Activated CD4-positive, alpha-beta T cell treated with anti-CD3 and anti-CD28 coated beads for 1 hour (primary cell): Measurements from ENCODE around the gene ANKDD1B.
"Not testable (repeated sequence)": the region's sequence is repeated elsewhere in the genome, so short reads cannot be mapped to it uniquely, and the experiment has no call there.

Experiments used
- DNase-seq: peaks from one replicate; pipeline ENCODE4 v3.0.0-alpha.2; 2020

Gene ANKDD1B

DNA sequence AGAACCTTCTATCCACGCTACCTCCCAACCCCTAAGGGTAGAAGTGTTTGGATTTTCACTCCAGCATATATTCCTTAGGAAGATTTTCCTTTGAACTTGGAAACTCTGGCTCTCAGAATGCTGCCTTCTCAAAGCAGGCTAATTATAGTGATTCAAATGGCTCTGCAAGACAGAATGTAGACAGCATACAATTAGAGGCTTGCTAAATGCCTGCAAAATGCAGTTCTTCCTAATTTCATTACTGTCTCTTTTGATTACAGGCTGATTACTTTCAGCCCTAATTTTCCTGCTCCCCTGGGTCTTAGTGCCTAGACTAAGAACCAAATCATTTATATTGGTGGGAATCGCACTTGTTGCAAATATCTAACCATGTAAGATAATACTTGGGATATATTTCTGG, 50.8 kb downstream of the ANKDD1B start:
- no peak for DNase-seq

DNA sequence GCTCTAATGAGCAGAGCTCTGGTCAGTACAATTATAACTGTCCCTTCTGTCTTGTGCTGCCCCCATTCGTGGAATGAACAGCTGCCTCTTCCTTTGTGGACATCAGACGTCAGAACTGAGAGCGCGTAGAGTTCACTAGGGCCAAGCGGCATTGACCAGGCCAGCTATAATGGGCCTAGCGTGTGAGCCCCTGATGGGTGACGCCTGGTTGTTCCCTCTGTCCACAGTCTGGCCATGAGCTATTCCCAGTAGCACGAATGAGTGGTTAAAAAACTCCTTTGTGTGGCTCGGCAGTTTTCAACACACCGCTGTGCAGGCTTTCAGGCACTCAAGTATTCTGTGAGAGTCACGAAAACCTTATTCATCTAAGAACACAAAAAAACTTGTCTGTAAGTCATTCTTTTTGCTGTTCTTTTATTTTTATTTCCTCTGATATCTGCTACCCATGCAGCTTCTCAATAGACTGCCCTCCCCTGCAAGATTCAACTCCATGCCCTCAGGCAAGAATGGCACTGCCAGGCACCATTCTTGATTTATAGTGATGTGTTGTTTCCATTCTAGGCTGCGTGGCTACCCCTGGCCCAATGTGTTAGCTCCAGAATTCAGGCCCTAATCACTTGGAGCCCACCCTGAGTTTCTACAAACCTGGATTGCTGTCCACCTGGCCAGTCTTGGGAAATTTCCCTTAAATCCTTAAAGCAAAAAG, 52.5 kb downstream of the ANKDD1B start:
- DNase-seq, result no peak

DNA sequence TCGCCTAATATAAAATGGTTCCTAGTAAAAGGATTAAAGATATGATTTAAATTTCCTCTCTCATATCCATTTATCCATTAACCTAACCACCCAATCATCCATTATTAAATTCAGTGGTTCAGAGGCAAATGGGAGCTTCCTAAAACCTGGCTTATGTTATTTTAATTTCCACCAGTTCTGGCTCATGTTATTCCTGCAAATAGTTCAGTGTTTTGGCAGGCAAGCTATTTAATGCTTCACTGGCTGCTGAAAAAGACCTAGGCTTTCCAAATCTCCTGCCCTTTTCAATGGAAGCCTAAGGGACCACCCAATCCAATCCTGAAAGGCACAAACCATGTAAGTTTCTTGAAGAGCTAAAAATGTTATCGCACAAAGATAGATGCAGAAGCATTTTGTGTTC, 53.7 kb downstream of the ANKDD1B start:
- DNase-seq, result no peak

DNA sequence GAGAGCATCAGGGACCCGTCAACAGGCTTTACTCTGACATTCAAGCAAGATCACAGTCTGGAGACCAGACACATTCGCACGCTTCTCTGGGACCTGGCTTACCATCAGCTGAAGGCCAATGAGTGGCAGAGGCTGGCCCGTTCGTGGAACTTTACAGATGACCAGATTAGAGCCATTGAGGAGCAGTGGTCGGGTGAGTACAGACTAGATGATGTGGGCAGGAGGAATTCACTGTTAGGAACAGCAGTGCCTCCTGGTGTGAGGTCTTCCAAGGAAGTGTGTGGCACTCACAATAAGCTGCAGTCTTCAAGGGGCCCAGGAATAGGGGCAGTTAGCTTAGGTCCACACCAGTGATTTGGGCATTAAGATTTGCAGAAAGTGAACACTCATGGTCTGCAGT, 55.5 kb downstream of the ANKDD1B start:
- DNase-seq, result no peak

DNA sequence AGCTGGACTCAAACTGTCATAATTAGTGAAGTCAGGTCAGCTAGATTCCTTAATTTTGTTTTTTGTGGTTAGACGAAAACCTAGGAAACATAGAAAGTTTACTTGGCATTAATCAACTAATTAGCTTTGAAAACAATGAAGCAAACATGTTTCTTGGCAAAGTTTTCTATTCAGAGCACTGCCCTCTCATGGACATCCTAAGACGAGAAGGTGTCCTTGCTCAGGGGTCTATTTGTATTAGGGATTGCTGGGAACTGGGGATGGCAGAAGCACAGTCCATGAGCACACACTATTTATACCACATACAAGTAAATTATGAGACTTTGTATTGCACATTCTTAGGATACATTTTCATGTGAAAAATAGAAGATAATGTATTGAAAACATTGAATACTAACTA, 56.3 kb downstream of the ANKDD1B start:
- DNase-seq, result no peak

DNA sequence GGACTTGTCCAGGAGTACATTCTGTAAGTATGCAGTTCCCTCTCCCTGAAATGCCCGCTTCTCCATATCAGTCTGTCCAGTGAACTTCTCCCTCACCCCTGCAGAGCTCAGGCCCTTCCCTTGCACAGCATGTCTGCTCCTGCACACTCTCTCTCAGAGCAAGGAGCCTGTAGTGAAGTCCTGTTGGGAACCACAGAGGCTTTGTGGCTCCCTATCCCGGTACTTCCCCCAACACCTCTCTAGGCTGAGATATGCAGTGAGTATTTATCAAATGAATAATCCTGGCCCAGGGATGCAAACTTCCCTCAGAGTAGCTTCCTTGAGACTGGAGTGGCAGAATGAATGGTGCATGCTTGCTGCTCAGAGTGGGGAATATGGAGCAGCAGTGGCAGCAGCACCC, 57.2 kb downstream of the ANKDD1B start:
- DNase-seq, result no peak

DNA sequence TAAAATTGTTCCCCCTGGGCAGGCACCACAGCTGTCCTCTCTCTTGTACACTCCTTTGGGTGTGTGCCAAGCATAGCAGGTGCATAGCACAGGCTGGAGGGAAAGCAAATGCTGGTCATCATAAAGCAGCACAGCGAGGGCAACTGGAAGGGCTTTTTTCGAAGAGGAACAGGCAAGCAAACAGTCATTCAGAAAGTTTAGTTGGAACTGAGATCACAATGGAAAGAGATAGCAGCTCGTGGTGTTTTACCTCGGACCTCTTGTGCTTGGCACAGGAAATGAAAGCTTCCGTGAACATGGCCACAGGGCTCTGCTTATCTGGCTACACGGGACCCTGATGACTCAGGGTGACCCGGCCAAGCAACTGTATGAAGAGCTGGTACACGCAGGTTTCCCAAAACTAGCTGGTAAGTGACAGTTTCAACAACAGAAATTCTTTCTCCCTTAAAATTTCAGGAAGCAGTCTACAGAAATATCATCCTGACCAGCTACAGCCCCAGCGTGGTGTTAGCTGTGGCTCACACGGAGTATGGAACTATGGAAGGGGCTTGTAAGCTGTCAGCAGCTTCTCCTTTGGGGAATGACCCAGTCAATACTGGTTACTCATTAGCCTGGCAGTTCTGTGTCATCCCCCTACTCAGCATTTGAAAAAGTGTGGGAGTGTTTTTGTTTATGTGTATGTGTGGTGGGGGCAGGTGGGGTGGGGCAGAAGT, 57.9 kb downstream of the ANKDD1B start:
- peak; percentile 15 for DNase-seq

DNA sequence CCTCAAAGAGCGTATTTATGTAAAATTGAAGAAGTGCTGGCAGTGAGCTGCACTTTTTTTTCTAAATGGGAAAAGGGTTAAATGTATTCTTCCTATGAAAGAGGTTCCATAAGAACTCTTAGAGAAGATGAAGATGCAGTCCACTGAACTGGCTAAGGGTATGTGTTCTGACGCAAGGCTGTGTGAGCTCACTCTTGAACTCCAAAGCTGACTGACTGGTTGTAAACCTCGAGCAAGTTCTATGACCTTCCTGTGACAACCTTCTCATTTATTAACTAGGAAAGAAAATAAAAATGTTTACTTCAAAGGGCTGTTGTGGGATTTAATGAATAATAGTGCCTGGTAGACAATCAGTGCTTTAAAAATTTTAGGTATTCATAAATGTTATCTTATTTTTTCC, 59.3 kb downstream of the ANKDD1B start:
- no peak for DNase-seq

DNA sequence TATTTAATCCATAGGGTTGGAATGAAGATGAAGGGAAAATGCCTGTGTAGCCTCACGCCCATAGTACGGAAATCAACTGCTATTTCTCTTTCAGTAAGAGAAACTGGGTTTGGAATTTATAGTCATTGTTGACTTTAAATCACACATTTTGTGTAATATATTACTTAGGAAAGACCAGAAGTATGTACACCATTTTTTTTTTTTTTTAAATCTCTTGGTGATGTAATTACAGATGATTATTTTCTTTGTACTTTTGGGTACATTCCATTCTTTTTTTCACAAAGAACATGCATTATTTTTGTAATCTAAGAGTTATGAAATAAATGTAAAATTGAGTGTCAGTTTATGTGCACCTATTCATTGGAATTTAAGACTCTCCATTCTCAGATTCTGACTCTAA, 60.3 kb downstream of the ANKDD1B start:
- no peak for DNase-seq

DNA sequence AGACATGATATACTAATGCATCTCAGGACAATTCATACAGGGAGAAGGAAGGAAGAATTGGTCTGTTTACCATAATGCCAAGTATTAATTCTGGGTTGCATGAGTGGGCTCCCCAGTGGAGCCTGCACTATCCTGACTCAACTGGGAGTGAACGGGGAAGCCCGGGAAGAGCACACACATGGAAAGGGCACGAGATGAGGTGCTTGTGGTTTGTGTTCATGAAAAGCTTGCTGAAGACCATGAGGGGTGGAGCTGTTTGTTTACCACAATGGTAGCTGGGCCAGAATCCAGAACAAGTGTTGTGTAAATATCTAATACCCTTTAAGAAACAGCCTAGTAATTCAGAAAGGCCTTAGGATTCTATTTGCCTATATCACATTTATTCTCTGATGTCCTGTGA, 61.4 kb downstream of the ANKDD1B start:
- no peak for DNase-seq

DNA sequence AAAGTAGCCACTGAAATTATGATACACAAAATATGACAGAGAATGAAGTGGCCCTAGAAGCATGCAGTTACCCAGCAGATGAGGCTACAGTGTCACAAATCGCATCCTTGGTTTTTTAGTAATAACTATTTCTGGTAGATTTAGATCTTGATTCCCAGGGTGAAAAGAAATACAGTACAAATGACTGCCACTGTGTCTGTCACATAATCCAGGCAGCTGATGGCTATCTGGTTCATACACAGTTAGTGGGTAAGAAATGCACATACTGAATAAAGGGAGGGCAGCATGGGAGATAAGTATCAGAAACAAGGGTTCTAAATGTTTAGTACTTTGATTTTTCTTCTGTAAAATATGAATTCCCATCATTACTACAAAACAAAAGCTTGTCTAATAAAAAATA, 64.5 kb downstream of the ANKDD1B start:
- no peak for DNase-seq

DNA sequence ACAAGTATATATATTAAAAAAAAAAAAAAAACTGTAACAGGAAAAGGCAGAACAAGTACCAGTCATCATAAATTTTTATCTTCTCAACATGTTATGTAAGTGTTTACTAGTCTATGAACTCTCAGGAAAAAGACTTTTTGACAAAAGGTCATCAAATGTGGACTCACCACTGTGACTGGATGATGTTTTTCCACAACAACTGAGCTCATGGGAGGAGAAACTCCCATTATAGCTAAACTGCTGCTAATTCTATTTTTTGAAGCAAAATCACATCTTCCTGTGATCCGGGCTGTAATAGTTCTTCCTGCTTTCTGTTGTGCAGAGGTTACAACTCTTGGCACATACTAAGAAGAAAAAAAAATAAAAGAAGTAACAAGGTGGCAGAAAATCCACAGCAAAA, 66.4 kb downstream of the ANKDD1B start:
- DNase-seq, result no peak

DNA sequence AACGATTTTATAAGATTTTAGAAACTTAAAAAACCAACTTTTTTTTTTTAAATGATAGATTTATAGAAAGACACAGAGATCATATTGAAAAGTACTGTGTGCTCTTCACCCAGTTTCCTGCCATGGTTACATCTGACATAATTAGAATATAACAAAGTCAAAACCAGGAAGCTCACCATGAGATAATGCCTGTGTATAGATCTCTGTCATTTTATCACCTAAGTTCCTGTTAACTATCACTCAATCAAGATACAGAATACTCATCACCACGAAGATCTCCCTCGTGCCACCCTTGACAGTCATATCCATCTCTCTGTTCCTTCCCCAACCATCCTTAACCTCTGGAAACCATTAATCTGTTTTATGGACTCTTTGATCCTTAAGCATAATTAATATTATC, 66.9 kb downstream of the ANKDD1B start:
- DNase-seq, result no peak

DNA sequence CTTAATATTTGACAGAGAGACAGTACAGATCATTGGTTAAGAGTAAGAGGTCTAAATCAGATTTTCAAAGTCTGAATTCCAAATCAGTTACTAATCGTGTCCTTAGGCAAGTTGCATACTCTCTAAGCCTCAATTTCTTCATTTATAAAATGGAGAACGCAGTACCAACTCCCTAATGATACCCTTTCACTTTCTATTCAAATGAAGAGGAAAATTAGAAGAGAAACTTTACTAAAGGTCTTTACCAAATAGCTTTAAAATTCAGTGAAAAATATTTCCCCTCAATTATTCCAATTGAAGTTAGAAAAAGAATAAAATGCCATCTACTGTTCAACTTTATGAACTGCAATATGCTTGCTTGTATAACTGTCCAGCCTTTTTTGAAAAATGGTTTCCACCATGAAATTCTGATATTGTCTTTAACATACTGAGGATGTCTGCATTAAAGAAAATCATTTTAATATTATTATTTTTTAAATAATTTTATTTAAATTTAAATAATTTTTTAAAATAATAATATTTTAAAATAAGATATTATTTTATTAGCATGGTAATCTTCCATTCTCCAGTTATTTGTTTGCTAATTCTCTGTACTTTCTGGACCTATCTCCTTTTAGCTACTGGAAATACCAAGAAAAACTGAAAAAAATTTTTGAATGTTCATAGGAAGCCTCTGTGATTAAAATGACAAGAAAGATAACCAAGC, 70.0 kb downstream of the ANKDD1B start:
- no peak for DNase-seq

DNA sequence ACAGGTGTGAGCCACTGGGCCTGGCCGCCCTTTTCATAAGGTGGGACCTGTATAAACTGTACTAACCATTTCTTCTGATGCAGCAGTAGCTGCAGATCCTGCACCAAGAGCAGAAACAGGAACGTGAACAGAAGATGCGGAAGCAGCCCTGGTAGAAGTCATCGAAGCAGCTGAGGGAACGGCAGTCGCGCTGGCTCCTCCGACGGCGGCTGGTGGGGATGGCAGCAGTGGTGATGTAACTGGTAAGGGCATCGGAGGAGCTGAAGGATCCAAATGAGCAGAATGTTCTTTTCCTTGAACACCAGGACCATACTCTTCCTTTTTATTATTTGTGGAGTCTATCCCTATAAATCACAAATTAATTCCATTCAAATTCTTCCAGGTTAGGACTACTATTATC, 73.9 kb downstream of the ANKDD1B start:
- no peak for DNase-seq

DNA sequence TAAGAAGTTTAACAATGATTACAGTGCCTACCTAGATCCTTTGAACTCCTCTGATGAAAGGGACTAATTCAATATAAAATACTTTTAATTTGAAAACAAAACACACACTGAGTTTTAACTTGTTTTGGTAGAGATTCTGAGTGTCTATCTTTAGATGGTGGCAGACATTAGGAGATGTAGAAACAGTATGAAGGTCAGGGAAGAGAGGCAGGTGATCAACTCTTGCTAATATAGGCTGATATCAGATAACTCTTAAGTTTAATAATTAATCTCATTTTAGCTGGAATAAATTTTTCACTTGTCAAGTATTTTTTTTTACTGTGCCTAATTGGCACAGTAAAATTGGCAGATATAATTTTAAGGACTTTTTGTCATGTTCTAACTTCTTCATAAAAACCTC, 75.2 kb downstream of the ANKDD1B start:
- DNase-seq, result no peak

DNA sequence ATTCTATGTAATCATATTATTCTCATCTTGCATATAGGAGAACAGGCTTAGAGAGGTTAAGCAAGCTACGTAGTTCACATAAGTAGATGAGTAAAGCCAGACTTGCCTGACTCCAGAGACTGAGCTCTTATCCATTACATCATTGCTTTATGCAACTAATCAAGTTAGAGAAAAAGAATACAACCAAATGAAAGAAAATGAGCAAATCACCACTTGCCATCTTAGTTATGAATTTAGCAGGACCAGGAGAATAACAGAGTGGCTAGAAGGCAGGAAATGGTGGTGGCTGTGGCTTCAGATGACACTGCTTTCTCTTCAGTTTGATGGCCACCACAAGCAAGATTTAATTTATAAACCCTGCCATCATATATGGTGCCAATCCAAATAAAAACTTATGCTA, 79.4 kb downstream of the ANKDD1B start:
- no peak for DNase-seq

DNA sequence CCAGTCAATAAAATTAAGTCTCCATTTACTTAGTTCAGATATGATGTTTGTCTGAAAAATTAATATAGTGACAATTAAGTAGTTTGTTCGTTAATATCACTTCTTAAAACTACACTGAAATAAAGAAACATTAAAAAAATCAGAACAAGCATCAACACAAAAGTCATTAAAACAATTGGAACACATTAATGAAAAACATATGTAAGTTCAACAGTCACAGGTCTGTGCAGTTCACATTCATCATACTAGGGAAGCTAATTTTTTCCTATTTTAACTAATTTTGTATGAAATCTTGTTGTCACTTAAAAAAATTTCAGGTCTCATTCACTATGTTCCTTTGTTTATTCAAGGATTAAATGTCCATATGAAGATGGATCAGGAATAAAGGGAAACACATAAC, 83.5 kb downstream of the ANKDD1B start:
- DNase-seq, result no peak

DNA sequence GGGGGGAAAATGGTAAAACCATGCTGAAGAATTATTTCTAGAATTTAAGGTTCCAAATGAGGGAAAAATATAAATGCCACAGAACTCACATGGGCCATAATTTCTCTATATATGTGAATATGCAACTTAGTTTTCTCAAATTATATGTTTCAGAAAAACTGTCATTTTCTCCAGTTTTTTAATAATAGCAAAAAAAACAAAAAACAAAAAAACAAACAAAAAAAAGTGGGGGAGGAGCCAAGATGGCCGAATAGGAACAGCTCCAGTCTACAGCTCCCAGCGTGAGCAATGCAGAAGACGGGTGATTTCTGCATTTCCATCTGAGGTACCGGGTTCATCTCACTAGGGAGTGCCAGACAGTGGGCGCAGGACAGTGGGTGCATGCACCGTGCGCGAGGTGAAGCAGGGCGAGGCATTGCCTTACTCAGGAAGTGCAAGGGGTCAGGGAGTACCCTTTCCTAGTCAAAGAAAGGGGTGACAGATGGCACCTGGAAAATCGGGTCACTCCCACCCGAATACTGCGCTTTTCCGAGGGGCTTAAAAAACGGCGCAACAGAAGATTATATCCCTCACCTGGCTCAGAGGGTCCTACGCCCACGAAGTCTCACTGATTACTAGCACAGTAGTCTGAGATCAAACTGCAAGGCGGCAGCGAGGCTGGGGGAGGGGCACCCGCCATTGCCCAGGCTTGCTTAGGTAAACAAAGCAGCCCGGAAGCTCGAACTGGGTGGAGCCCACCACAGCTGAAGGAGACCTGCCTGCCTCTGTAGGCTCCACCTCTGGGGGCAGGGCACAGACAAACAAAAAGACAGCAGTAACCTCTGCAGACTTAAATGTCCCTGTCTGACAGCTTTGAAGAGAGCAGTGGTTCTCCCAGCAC, 84.5 kb downstream of the ANKDD1B start:
- DNase-seq, result not testable (repeated sequence)

DNA sequence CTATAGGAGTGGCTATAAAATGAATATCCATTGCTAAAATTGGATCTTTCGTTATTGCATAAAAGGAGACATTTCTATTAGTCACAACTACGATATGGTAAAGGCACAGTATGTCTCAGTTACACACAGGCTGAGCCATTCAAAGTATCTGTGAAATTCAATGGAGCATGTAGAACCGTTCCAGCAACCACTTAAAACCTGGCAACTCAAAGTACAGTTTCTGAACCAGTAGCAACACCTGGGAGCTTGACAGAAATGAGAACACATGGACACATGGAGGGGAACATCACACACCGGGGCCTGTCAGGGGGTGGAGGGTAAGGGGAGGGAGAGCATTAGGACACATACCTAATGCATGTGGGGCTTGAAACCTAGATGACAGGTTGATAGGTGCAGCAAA, 90.6 kb downstream of the ANKDD1B start:
- DNase-seq, result no peak

DNA sequence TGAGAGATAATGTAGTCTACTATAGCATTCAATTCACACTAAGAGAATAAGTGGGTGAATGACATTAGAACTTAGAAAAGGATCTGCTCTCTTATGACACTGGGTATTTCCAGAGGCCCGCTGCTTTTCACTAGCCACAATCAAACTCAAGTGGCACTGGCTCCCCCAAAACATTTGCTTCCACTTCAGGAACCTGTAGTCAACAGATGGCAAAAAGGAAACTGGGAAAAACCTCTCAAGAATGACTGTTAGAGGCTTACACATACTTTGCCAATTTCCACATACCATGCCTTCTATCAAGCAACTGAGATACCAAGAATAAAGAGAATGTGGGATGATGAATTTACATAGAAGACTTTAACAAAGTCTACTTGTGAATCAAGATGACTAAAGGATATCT, 94.8 kb downstream of the ANKDD1B start:
- no peak for DNase-seq

DNA sequence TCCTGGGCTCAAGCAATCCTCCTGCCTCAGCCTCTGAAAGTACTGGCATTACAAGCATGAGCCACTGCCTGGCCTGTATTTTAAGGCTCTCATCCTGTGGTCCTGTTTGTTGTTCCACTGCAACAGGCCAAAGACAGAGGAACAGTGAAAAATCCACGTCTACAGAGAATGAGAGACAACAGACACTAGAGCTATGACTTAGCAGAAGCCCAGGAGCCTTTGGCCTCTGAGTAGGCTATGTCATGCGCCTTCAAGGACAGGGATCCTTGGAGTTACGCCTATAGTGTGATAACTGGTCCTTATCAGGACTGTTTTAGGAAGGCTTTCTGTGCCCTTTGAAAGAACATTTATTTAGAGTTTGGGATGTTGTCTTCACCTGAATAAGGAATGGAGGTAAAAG, 95.5 kb downstream of the ANKDD1B start:
- DNase-seq, result no peak

DNA sequence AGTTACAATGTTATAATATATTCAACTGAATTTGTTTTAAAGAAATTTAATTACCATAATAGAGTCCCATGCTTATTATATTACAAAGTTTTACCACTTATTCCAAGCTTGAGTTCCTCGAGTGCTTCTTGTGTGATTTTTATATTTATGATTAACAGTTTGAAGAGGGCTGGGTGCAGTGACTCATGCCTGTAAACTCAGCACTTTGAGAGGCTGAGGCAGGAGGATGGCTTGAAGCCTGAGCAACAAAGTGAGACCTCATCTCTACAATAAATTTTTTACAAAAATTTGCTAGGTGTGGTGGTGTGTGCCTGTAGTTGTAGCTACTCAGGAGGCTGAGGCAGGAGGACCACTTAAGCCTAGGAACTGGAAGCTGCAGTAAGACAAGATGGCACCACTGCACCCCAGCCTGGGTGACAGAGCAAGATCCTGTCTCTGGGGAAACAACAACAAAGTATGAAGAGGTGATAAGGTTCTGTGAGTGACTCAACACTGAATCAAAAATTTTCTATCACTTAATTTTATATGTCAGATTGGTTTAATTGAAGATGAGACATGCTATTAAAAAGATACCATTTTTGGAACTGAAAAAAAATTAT, 96.8 kb downstream of the ANKDD1B start:
- DNase-seq, result no peak
